ENCODE results near the gene NCOA7.
A peak's percentile ranks its signal among the peaks of the same experiment; 100 is the strongest.

Gene NCOA7

DNA sequence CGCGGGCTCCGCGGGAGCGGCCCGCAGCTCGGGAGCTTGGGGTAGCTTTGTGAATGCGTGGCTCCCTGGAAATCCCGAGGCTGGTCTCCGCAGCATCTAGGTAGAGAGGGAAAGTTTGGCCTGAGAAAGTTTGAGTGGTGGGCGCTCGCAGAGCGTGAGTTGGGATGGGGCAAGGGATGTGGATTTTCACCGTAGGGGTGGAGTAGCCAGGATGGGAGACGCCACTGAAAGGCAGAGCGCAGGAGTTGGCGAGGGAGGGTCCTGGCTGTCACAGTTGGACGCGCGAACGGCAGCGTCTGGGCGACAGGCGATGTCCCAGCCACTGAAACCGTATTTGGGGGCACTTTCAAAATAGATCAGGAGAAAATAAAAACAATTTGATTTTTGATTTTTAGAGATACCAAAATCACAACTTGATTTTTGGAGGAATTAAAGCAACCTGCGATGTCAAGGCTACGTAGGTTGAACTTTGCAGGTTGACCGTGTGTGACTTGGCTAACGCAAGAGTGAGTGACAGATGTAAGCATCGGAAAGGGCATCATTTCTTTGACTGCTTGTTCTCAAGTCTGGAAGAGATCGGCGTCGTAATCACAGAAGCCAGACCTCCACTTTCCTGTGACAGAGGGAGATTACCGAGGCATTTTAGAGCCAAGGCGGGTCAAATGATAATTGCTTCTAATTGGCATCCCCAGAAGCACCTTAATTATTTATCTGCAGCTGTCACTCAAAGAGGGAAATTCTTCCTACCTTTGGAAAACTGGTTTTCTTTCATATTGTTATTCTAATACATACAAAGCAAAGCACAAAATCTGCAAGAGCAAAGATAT lies 40.7 kb upstream of the NCOA7 start:
- Mint-ChIP-seq H3K4me1 (ENCODE audit: low read depth) (peaks cover 38% of the 10 kb centered on the region), H3K36me3 (ENCODE audit: low read depth) (no peaks in the 10 kb centered on the region), H3K27ac (peak overlapping the region; percentile 63), H3K9me3 (no peaks in the 10 kb centered on the region), H3K27me3 (peaks cover 70% of the 10 kb centered on the region), H3K4me3 (peak overlapping the region; percentile 82)
- DNase-seq, result no peak

DNA sequence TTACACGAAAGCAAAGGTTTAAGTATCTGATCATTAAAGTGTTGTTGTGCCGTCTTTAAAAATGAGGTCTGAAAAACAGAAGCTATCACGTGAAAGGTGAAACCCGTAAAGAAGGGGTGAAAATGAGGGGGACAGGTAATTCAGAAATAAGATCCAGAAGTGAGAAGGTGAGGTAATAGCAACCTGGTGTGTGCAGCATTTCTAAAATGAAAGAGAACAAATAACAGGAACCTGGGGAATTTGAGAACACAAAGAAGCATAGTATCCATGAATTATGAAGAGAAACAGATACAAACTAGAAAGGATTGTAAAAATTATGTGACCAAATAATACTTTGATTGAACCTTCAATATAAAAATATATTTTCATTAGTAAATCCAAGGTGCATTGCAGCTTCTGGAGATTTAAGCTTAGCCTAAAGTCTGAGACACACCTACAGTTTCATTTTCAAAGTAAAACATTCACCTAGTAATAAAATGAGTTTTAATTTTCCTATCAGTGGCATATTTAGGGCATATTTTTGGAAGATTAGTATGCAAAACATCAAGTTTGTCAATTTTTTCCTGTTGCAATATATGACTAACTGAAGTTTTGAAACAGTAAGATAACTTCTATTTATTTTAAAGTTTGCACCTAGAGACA lies 39.9 kb upstream of the NCOA7 start:
- Mint-ChIP-seq H3K4me3 (peak overlapping the region; percentile 82), H3K27me3 (peaks cover 68% of the 10 kb centered on the region), H3K36me3 (ENCODE audit: low read depth) (no peaks in the 10 kb centered on the region), H3K4me1 (ENCODE audit: low read depth) (peaks cover 38% of the 10 kb centered on the region), H3K27ac (no peak overlapping the region), H3K9me3 (no peaks in the 10 kb centered on the region)
- DNase-seq, result no peak

DNA sequence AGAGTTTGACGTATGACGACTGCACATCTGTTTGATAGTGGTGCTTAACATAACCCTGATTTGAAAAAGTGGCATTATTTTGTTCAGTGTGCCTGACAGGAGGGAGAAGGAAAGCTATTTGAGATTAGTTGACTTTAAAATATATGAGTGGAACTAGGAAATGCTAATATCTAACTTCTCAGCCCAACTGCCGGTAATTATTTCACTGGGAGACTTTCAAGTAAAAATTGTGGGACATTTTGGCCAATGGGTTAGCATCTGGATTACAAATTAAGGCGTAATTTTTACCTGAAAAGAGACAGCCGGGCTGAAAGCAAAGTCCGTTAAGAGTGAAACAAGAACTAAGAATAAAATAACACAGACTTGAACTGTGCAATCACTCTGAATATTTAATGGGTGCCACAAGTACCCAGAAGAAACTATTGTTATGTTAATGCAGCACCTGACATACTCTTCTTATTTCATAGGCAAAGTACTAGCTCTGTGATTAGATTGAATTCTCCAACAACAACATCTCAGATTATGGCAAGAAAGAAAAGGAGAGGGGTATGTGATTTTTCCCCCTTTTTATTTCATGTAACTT lies 39.3 kb upstream of the NCOA7 start:
- Mint-ChIP-seq H3K27ac (no peak overlapping the region), H3K27me3 (peaks cover 64% of the 10 kb centered on the region), H3K4me3 (no peak overlapping the region), H3K9me3 (no peaks in the 10 kb centered on the region), H3K4me1 (ENCODE audit: low read depth) (peaks cover 34% of the 10 kb centered on the region), H3K36me3 (ENCODE audit: low read depth) (no peaks in the 10 kb centered on the region)
- no peak for DNase-seq

DNA sequence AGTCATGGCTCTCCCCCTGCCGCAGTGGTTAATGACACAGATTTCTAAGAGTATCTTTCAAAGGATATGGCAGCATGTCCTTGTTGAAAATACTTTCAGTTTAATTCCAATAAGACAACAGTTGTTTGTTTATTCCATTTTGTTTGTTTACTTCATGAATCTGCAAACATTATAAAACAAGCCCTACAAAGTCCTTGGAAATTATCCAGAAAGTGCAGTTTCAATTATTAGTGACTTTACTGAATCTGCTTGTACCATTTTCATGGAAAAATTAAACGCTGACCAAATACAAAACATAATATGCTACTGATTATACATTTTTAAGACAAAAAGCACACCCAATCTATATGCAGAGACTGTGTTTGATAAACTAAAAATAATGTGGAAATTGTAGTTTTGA lies 38.0 kb upstream of the NCOA7 start:
- Mint-ChIP-seq H3K36me3 (ENCODE audit: low read depth) (no peaks in the 10 kb centered on the region), H3K4me1 (ENCODE audit: low read depth) (peaks cover 26% of the 10 kb centered on the region), H3K27me3 (peaks cover 57% of the 10 kb centered on the region), H3K27ac (no peak overlapping the region), H3K4me3 (no peak overlapping the region), H3K9me3 (no peaks in the 10 kb centered on the region)
- DNase-seq, result no peak

DNA sequence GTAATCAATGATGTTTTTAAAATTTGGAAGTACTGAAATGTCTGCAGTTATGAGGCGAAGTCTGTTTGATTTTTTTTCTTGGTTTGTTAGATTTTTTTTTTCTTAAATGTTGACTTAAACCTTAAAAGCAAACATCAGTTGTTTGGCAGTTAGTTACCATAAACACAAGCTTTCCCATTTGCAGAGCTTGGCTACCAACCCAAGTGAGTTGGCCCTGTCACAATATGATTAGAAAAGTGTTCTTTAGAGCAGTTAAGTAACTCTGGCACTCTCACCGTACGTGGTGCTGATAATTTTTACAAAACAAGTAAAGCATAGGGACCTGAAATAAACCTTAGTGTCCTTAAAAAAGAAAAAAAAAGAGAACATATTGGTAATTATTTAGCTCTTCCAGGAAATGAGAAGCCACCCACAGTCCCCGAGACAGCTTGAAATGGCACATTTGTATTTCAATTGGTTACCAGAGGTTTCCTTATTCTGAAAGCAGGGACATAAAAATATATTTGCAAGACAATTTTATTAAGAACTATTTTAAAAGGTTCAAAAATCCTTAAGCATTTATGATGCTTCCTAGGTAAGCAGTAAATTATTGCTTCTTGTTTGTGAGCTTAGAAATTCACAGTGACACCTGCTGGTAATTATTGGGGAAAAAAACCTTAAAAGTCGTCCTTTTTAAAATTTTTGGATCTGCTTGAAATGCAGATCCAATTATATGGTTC lies 37.4 kb upstream of the NCOA7 start:
- H3K4me3 Mint-ChIP-seq, result no peak overlapping the region
- H3K9me3 Mint-ChIP-seq, result no peaks in the 10 kb centered on the region
- peaks cover 21% of the 10 kb centered on the region for H3K4me1 Mint-ChIP-seq (ENCODE audit: low read depth)
- H3K27ac Mint-ChIP-seq, result no peak overlapping the region
- H3K36me3 Mint-ChIP-seq (ENCODE audit: low read depth), result no peaks in the 10 kb centered on the region
- peaks cover 51% of the 10 kb centered on the region for H3K27me3 Mint-ChIP-seq
- DNase-seq, result no peak

DNA sequence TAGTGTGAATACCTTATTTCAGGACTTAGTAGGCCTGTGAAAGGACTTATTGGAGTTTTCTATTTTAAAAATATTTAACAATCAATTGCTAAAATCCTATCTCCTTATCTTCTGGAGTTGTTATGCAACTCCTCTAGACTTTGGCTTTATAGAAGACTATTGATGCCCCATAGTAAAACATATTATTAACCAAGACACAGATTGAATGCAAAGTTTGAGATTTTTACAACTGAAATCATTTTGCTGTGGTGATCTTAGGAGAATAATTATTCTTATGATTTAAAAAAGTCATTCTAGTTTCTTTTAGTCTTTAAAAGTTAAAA lies 36.9 kb upstream of the NCOA7 start:
- Mint-ChIP-seq H3K4me3 (no peak overlapping the region), H3K27ac (no peak overlapping the region), H3K36me3 (ENCODE audit: low read depth) (no peaks in the 10 kb centered on the region), H3K27me3 (peaks cover 46% of the 10 kb centered on the region), H3K4me1 (ENCODE audit: low read depth) (peaks cover 16% of the 10 kb centered on the region), H3K9me3 (no peaks in the 10 kb centered on the region)
- no peak for DNase-seq

DNA sequence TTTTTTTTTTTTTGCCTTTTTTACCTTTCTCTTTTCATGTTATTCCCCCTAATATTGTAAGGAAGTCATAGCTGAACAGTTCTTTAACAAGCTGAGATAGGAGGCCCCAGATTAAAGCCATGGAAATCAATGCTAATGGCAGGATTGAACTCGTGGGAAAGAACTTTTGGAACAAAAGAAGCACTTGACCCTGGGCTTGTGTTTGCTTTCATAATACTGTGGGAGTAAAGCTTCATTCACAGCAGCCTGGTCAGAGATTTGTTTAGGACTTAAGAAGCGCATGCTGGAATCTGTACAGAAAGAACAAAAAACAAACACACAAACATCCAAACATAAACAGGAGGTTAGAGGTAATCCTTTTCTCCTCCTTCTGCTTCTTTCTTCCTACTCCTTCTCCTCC lies 36.2 kb upstream of the NCOA7 start:
- H3K4me3 Mint-ChIP-seq, result no peak overlapping the region
- H3K4me1 Mint-ChIP-seq (ENCODE audit: low read depth), result peaks cover 15% of the 10 kb centered on the region
- no peak for DNase-seq
- H3K9me3 Mint-ChIP-seq, result no peaks in the 10 kb centered on the region
- peaks cover 52% of the 10 kb centered on the region for H3K27me3 Mint-ChIP-seq
- H3K27ac Mint-ChIP-seq, result no peak overlapping the region
- no peaks in the 10 kb centered on the region for H3K36me3 Mint-ChIP-seq (ENCODE audit: low read depth)

DNA sequence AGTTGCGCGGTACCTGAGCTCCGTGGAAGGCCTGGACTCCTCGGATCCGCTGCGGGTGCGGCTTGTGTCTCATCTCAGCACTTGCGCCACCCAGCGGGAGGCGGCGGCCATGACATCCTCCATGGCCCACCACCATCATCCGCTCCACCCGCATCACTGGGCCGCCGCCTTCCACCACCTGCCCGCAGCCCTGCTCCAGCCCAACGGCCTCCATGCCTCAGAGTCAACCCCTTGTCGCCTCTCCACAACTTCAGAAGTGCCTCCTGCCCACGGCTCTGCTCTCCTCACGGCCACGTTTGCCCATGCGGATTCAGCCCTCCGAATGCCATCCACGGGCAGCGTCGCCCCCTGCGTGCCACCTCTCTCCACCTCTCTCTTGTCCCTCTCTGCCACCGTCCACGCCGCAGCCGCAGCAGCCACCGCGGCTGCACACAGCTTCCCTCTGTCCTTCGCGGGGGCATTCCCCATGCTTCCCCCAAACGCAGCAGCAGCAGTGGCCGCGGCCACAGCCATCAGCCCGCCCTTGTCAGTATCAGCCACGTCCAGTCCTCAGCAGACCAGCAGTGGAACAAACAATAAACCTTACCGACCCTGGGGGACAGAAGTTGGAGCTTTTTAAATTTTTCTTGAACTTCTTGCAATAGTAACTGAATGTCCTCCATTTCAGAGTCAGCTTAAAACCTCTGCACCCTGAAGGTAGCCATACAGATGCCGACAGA lies 31.4 kb upstream of the NCOA7 start:
- Mint-ChIP-seq H3K4me3 (no peak overlapping the region), H3K4me1 (ENCODE audit: low read depth) (no peaks in the 10 kb centered on the region), H3K27me3 (peaks cover 33% of the 10 kb centered on the region), H3K36me3 (ENCODE audit: low read depth) (no peaks in the 10 kb centered on the region), H3K9me3 (no peaks in the 10 kb centered on the region), H3K27ac (no peak overlapping the region)
- DNase-seq, result no peak

DNA sequence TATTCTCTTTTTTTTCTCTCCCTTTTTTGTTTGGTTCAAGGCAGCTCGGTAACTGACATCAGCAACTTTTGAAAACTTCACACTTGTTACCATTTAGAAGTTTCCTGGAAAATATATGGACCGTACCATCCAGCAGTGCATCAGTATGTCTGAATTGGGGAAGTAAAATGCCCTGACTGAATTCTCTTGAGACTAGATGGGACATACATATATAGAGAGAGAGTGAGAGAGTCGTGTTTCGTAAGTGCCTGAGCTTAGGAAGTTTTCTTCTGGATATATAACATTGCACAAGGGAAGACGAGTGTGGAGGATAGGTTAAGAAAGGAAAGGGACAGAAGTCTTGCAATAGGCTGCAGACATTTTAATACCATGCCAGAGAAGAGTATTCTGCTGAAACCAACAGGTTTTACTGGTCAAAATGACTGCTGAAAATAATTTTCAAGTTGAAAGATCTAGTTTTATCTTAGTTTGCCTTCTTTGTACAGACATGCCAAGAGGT lies 30.8 kb upstream of the NCOA7 start:
- peaks cover 34% of the 10 kb centered on the region for H3K27me3 Mint-ChIP-seq
- no peaks in the 10 kb centered on the region for H3K4me1 Mint-ChIP-seq (ENCODE audit: low read depth)
- no peak overlapping the region for H3K4me3 Mint-ChIP-seq
- H3K27ac Mint-ChIP-seq, result no peak overlapping the region
- no peaks in the 10 kb centered on the region for H3K36me3 Mint-ChIP-seq (ENCODE audit: low read depth)
- no peak for DNase-seq
- H3K9me3 Mint-ChIP-seq, result no peaks in the 10 kb centered on the region

DNA sequence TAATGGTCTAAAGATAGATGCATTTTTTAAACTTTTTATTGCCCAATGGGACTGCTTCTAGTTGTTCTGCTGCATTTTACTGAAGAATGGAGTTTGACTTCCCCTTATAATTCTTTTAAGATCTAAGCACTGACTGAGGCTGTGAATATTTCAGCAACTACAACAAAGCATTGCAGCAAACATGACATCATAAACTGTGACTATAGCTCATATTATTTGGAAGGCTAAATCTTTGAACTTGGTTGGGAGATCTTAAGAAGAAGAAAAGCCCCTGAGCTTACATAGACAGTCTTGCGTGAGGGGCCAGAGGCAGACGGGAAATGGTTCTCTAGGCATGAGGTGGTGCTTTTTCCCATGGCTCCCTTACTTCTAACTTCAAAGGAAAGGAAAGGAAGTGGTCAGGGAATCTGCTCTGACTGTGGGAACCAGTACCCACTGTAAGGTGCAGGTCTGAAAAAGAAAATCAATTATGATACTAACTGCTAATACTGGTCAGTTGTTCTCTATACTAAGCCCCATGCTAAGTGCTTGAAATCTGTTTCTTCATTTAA lies 26.6 kb upstream of the NCOA7 start:
- H3K9me3 Mint-ChIP-seq, result no peaks in the 10 kb centered on the region
- H3K36me3 Mint-ChIP-seq (ENCODE audit: low read depth), result no peaks in the 10 kb centered on the region
- peaks cover 47% of the 10 kb centered on the region for H3K27me3 Mint-ChIP-seq
- no peak overlapping the region for H3K4me3 Mint-ChIP-seq
- no peak overlapping the region for H3K27ac Mint-ChIP-seq
- DNase-seq, result no peak
- H3K4me1 Mint-ChIP-seq (ENCODE audit: low read depth), result no peaks in the 10 kb centered on the region

DNA sequence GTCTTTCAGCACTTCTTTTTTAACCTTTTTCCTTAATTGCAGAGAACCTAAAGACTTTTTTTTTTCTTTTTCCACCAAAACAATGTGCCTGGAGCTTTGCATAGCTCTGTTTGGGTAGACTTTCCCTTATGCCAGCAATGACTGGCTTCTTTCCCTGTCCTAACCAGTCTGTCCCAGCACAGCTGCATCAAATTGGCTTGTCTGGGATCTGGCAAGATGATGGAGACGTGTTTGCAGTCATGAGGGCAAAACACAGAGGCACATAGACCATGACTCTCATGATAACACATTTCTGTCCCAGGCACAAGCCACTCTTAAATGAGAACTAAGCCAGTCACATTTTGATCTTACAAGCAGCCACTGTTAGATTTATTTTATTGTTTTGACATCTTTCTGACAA lies 24.8 kb upstream of the NCOA7 start:
- Mint-ChIP-seq H3K36me3 (ENCODE audit: low read depth) (no peaks in the 10 kb centered on the region), H3K4me1 (ENCODE audit: low read depth) (peaks cover 3% of the 10 kb centered on the region), H3K27me3 (peaks cover 37% of the 10 kb centered on the region), H3K9me3 (no peaks in the 10 kb centered on the region), H3K27ac (no peak overlapping the region), H3K4me3 (no peak overlapping the region)
- DNase-seq, result no peak

DNA sequence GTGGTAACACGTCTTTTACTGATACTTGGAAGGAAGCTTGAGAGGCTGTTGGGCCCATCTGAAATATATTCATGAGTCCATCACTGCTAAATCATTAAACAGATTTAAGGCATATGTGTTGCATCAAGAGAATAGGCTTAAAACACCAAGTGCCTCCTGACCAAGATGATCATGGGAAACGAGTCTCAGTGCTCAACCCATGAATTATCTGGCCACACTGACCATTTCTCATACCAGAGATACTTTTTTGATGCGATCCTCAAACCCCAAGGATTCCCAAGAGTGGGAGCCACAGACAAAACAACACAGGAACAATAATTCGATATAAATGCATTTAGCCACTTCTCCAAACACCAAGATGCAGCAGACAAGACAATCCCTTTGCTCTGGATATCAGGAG lies 24.1 kb upstream of the NCOA7 start:
- Mint-ChIP-seq H3K36me3 (ENCODE audit: low read depth) (no peaks in the 10 kb centered on the region), H3K27me3 (peaks cover 34% of the 10 kb centered on the region), H3K27ac (no peak overlapping the region), H3K4me1 (ENCODE audit: low read depth) (peaks cover 3% of the 10 kb centered on the region), H3K9me3 (no peaks in the 10 kb centered on the region), H3K4me3 (no peak overlapping the region)
- DNase-seq, result no peak

DNA sequence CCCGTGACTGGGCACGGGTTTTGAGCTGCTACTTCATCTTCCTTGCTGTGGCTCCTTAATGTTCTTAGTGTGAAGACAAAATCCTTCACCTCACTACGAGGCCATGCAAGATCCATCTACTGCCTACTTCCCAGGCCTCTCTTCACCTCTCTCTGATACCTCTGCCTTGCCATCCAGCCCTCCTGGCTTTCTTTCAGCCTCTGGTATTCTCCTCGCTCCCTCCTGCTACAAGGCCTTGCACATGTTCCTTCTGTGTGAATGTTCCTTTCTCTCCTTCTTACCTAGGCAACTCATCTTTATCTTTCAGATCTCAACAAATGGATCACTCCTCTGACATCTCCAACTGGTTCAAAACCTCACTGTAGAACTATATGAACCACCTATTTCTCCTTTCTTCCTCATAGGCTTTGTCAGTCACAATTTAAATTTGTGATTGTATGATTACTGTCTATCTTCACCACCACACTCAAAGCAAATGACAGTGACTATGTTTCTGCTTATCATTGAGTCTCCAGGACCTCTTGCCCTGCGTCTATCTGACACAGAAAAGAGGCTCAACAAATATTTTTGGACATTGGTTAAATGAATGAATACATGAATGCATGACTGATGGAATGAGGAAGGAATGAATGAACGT lies 21.5 kb upstream of the NCOA7 start:
- H3K27me3 Mint-ChIP-seq, result peaks cover 28% of the 10 kb centered on the region
- no peaks in the 10 kb centered on the region for H3K36me3 Mint-ChIP-seq (ENCODE audit: low read depth)
- H3K27ac Mint-ChIP-seq, result no peak overlapping the region
- no peak for DNase-seq
- no peaks in the 10 kb centered on the region for H3K9me3 Mint-ChIP-seq
- H3K4me3 Mint-ChIP-seq, result no peak overlapping the region
- H3K4me1 Mint-ChIP-seq (ENCODE audit: low read depth), result peaks cover 11% of the 10 kb centered on the region

Data from activated T-cell treated with anti-CD3 and anti-CD28 coated beads, Interleukin-2, amount 50 U/mL, for 24 hours (primary cell).